ENCODE measurements around the gene NLE1.
"Not testable (repeated sequence)": the region's sequence is repeated elsewhere in the genome, so short reads cannot be mapped to it uniquely, and the experiment has no call there.

Gene NLE1

GRCh38 chr17:35097776-35098175 lies 44.3 kb downstream of the NLE1 start:
- no peak overlapping the region for H3K4me3 ChIP-seq (ENCODE audit: low read depth, low read length)
- TF ChIP-seq CTCF (IDR thresholded peaks at IDR 0.05; ENCODE audit: insufficient read depth, low read depth, low read length, missing control alignments): no peak
- DNase-seq (ENCODE audit: low read depth): no peak

DNA sequence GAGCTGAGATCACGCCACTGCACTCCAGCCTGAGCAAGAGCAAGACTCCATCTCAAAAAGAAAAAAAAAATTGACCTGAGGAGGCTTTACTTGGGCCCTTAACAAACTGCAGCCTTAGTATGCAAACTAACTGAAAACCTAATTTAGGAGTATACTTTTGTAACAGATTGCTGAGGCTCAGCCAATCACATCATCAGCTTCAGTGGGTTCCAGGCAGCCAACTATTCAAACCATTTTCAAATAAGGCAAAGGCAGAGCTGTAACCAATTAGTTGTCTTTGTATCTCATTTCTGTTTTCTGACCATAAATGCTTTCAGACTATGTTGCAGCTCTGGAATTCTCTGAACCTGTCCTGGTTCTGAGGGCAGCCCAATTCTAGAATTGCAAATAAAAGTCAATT lies 46.4 kb downstream of the NLE1 start:
- H3K4me3 ChIP-seq (ENCODE audit: low read depth, low read length): no peak overlapping the region
- no peak for TF ChIP-seq CTCF (IDR thresholded peaks at IDR 0.05; ENCODE audit: insufficient read depth, low read depth, low read length, missing control alignments)
- DNase-seq (ENCODE audit: low read depth): no peak

DNA sequence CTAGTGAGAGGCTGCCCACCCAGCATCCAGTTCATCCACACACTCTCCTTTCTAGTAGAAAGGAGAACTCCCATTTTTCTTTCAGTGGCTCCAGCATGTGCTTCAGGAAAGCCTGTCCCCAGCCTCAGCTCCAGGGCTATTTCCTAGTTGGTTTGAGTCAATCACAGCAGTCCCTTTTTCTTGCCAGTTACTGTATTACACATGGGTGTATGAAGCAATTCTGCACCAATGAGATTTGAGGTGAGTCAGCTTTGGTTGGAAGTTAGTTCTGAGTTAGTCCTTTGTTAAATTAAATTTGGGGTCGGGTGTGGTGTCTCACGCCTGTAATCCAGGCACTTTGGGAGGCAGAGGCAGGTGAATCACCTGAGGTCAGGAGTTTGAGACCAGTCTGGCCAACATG lies 47.2 kb downstream of the NLE1 start:
- TF ChIP-seq CTCF (IDR thresholded peaks at IDR 0.05; ENCODE audit: insufficient read depth, low read depth, low read length, missing control alignments): no peak

DNA sequence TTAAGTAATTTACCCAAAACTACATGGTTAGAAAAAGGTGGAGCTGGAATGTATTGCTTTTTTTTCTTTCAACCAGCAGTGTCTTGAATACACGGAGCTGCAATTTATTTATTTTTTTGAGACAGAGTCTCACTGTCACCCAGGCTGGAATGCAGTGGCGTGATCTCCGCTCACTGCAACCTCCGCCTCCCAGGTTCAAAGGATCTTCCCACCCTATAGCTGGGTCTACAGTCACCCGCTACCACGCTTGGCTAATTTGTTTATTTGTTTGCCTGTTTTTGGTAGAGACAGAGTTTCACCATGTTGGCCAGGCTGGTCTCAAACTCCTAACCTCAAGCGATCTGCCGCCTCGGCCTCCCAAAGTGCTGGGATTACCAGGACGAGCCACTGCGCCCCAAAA lies 51.4 kb downstream of the NLE1 start:
- not testable (repeated sequence) for DNase-seq (ENCODE audit: low read depth); H3K4me3 ChIP-seq (ENCODE audit: low read depth, low read length)

More for the DNA sequence above, 47.2 kb downstream of the NLE1 start:
- H3K4me3 ChIP-seq (ENCODE audit: low read depth, low read length): no peak overlapping the region
- no peak for DNase-seq (ENCODE audit: low read depth)

DNA sequence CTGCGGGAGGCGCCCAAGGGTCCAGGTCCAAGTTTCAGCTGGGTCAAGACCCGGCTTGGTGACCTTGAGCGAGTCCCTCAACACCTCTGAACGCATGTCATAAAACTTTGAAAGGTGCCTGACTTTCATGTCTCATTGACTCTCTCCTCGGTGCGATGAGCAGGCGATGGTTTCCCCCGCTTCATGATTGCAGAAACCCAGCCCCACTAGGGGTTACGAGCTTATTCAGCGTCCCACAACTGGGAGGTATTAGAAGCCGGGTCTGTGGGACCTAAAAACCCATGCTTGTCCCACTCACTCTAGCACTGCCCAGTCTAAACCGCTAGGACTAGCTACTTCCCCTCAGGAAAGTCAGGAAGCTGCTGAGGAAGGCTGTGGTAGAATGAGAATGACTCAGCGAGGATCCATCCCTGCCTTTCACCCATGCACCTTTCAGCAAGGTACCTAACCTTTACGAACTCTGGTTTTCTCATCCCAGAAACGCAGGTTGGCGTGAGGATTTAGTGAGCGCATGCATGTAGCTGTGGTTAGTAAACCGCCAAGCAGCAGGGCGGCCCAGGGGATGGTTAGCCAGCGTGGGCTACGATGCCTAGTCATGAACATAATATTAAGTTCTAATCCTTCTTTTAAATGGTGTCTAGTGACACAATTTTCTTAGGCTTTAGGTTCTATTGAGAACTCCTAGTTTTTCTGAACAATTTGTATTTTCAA lies 52.4 kb downstream of the NLE1 start:
- peak; percentile 4 for TF ChIP-seq CTCF (IDR thresholded peaks at IDR 0.05; ENCODE audit: insufficient read depth, low read depth, low read length, missing control alignments)
- DNase-seq (ENCODE audit: low read depth): peak; percentile 65
- H3K4me3 ChIP-seq (ENCODE audit: low read depth, low read length): peak overlapping the region; percentile 79

DNA sequence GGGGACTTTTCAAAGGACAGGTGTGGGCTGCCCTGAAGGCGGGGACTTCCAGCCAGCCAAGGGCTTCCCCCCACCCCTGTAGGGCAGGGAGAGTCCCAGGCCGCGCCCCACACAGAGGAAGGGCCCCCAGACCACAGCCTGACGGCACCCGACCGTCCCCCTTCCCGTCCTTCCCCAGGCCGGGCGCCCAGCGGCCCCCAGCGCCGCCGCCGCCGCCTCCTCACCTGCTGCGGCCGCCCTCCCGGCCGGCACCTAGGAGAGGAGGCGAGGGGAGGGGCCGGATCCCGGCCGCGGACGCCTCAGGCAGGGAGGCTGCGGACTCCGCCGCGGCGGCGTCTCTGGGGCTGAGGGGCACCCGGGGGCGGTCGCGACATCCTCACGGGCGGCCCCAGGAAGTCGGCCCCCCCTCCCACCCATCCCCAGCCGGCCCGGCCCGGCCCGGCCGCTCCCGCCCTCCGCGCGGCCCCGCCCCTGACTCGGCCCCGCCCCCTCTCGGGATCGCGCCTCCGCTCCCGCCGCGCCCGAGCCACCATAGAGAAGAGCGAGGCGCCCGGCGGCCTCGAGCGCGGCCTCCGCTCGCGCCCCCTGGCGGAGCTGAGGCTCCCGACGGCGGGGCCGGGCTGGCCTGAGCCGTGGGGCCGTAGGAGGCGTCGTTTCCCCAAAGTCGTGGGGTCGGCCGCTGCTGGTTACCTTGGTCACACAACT lies 53.1 kb downstream of the NLE1 start:
- peak; percentile 75 for TF ChIP-seq CTCF (IDR thresholded peaks at IDR 0.05; ENCODE audit: insufficient read depth, low read depth, low read length, missing control alignments)
- DNase-seq (ENCODE audit: low read depth): peak; percentile 93
- H3K4me3 ChIP-seq (ENCODE audit: low read depth, low read length): peak overlapping the region; percentile 99

DNA sequence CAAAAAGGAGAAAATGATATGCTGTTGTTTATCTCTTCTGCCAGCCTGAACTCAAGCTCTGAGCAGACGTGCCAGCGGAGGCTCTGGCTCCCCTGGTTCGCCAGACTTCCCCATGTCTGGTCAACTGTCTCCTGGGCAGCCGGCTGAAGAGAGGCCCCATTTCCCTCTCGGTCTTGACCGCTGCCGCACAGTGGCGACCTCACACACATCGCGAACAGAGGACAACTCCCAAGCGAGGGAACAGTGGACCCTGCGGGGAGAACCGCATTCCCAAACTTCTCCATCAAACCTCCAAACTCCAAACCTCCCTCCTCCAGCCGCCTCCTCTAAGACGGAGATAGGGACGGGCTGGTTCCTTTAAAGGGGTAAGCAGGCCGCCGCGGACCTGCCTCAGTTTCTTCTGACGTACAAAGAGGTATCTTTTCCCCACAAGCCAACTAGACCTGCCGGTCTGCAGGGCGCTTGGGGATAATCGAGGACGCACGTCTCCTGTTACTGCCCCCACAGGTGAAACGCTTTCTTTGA lies 53.7 kb downstream of the NLE1 start:
- peak; percentile 61 for DNase-seq (ENCODE audit: low read depth)
- H3K4me3 ChIP-seq (ENCODE audit: low read depth, low read length): peak overlapping the region; percentile 99
- no peak for TF ChIP-seq CTCF (IDR thresholded peaks at IDR 0.05; ENCODE audit: insufficient read depth, low read depth, low read length, missing control alignments)

Data from GM12865 (cell line).